HT1080 (cell line): ENCODE measurements around the gene COX6B1. TPM values are rescaled to one million over a fixed set of nuclear protein-coding genes. Genes with fewer than 3 reads are reported as not detected.
A peak's percentile ranks its signal among the peaks of the same experiment; 100 is the strongest.
"Not testable (repeated sequence)": the region's sequence is repeated elsewhere in the genome, so short reads cannot be mapped to it uniquely, and the experiment has no call there.

Experiments used
- DNase-seq: peaks from one replicate; pipeline ENCODE4 v3.0.0-alpha.2; 2015; ENCODE audit warnings: low read depth
- polyA plus RNA-seq, 2 experiments: library from polyadenylated mRNA; depleted of rRNA; stranded (reverse); fragments of >200 nt; gene quantifications; 2 replicates each; pipeline ENCODE4 v1.2.3, GENCODE V29; 2015
- total RNA-seq: library from RNA; depleted of rRNA; stranded (reverse); fragments of >200 nt; shearing (Covaris generic); gene quantifications from 2 replicates; pipeline ENCODE4 v1.2.3, GENCODE V29; 2014; rRNA removed

Gene COX6B1, protein sequence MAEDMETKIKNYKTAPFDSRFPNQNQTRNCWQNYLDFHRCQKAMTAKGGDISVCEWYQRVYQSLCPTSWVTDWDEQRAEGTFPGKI
- total RNA-seq: 551 and 688 TPM in 2 replicates
- 298 and 348 TPM in 2 replicates for polyA plus RNA-seq (2015; cell fraction: cytosol; rRNA removed)
- polyA plus RNA-seq (2015; cell fraction: nucleus; rRNA removed): 136 and 154 TPM in 2 replicates

DNA sequence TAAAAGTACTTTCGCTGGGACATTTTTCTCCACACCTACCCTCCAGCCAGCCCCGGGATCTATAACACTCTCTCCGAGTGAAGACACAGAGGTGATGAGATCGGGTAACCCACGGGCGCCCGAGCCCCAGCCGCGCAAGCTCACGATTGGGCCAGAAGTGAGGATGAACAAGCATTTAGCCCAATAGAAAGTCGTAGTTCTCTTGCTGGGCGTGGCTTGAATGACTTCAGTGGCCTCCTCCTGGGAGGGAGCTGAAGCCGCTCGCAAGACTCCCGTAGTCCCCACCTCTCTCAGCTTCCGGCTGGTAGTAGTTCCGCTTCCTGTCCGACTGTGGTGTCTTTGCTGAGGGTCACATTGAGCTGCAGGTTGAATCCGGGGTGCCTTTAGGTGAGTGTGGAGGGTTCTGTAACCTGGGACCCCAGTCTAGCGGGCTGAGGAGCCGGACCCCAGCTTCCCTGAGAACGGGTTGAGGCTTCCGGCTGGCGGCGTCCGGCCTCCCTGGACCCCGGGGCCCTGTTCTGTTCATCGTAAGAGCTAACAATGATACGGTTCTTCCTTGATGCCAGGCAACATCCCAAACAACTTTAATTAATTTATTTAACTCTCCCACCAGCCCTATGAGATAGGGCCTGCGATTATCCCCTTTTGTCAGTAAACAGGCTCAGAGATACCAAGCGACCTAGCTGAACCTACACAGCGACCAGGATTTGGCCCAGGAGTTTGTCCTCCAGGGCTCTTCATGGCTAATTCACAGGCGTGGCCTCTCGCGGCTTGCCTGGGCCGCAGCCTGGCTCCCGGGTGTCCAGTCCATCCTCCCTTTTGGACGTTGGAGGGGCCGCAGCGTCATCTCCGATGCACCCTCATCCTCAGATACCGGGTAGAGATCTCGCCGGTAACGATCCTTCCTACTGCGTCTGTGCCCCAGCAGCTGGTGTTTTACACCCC lies at the start of gene COX6B1:
TSS of gene COX6B1 (plus strand) at position 307 of the 945 bp plus-strand sequence. CDS start 2,921 bp downstream, outside the sequence.
- DNase-seq: peak; percentile 97

GRCh38 chr19:35601971-35602370 lies 46.2 kb upstream of the COX6B1 start:
- no peak for DNase-seq

DNA sequence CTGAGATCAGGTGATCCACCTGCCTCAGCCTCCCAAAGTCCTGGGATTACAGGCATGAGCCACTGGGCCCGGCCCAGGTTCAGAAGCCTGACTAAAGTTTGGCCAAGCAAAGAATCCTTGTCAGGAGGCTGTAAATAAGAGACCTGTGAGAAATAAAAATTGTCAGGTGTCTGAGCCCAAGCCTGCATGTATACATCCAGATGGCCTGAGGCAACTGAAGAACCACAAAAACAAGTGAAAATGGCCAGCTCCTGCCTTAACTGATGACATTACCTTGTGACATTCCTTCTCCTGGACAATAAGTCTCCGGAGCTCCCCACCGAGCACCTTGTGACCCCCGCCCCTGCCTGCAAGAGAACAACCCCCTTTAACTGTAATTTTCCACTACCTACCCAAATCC lies 43.7 kb upstream of the COX6B1 start:
- DNase-seq: not testable (repeated sequence)

DNA sequence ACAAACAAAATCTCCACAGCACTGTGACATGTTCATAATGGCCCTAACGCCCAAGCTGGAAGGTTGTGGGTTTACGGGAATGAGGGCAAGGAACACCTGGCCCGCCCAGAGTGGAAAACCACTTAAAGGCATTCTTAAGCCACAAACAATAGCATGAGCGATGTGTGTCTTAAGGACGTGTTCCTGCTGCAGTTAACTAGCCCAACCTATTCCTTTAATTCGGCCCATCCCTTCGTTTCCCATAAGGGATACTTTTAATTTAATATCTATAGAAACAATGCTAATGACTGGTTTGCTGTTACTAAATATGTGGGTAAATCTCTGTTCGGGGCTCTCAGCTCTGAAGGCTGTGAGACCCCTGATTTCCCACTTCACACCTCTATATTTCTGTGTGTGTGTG lies 41.0 kb upstream of the COX6B1 start:
- not testable (repeated sequence) for DNase-seq

DNA sequence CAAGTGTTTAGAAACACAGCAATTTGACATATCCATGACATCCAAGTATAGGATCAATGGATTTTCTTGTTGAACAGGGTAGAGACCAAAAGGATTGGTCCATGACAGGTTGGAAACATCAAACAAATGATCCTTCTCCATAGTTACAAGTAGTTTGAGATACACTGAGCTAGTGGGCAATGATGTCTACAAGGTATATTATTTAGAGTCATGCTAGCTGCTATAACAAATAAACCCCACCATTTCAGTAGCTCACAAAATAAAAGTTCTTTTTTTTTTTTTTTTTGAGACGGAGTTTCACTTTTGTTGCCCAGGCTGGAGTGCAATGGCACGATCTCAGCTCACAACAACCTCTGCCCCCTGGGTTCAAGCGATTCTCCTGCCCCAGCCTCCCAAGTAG lies 40.5 kb upstream of the COX6B1 start:
- no peak for DNase-seq

GRCh38 chr19:35608251-35608650 lies 39.9 kb upstream of the COX6B1 start:
- DNase-seq: no peak

DNA sequence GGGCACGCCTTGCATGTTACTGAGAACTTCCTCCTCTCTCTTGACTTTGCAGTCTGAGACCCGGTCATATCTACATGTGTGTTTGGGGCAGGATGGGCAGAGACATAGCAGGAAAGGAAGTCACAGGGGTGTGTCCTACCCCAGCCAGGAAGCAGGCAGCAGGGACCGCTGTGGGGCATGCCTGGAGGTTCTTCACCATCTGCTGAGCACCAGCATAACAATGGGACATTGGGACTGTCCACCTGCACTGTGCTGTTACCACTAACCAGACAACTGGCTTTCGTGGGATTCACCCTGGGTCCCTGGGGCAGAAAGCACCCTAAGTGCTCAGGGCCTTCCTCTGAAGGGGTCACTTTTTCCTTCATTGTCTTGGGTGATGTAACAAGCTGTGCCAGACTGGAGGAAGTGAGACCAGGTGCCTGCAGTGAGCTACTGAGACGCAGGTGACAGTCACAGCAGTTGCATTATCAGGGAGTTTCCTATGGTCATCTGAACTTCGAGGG lies 38.2 kb upstream of the COX6B1 start:
- no peak for DNase-seq

DNA sequence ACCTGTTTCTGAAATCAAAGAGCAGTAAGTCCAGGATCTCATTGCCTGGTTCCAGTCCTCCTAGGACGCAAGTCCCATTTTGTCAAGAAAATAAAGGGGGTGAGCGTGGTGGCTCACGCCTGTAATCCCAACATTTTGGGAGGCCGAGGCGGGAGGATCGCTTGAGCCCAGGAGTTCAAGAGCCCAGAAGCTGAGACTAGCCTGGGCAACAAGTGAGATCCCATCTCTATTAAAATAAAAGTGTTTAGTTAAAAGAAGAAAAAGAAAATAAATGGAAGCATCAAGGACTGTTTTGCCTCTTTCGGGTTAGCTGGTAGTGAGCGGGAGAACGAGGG lies 35.9 kb upstream of the COX6B1 start:
- no peak for DNase-seq

- peak; percentile 91 for DNase-seq
These were observed 35.4 kb upstream of the COX6B1 start, which contains the start of gene HAUS5 for GRCh38 chr19:35612559-35613321. TSS of gene HAUS5 (plus strand) at chr19:35612735. CDS start at chr19:35612795, 60 bp downstream.

DNA sequence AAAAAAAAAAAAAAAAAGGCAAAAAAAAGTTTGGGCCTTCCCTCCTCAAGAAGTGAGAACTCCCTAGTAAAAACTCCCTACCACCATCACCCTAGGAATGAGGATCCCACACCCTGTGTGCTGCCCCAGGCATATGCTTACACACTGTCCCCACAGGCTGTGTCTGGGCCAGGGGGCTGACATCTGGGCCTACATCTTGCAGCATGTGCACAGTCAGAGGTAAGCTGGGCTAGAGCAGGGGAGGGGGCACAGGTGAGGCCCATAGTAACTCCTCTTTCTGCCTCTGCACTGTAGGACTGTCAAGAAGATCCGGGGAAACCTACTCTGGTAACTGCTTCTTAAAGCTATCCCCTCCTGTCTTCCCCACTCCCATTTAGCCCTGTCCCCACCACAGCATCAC lies 34.5 kb upstream of the COX6B1 start:
- no peak for DNase-seq

- DNase-seq: no peak
These were observed 33.1 kb upstream of the COX6B1 start for GRCh38 chr19:35615036-35615435.

- DNase-seq: no peak
These were observed 29.3 kb upstream of the COX6B1 start for GRCh38 chr19:35618857-35619256.

DNA sequence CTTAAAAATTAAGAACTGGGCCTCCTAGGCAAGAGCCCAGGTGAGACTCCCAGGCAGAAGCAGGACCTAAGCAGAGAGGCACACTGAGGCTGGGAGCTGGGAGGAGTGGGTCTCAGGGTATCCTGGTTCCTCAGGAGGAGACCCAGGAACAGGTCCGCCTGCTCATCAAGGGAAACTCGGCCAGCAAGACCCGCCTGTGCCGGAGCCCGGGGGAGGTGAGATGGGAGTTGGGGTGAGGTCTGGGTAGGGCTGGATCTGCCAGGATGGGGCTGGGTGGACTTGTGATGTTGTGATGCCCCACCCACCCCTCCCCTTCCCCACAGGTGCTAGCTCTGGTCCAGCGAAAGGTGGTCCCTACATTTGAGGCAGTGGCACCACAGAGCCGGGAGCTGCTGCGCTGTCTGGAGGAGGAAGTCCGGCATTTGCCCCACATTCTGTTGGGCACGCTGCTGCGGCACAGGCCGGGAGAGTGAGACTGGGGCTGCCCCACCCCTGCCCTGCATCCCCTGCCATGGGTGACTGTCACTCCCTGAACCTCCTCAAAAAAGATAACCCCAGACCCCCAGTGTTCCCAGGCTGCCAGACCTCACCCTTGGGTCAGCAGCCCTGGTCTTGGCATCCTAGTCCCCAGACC lies 28.7 kb upstream of the COX6B1 start:
- no peak for DNase-seq

DNA sequence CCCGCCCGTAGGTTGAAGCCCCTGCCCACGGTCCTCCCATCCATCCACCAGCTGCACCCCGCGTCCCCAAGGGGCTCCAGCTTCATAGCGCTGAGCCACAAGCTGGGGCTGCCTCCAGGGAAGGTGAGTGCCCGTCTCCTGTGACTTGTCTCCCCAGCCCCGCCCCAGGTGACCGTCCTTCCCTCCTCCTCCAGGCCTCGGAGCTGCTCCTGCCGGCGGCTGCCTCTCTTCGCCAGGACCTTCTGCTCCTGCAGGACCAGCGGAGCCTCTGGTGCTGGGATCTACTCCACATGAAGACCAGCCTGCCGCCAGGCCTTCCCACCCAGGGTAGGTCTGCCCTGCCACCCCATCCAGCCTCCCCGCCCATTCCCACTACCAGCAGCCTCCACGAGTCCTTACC lies 28.1 kb upstream of the COX6B1 start:
- DNase-seq: no peak

GRCh38 chr19:35621708-35622107 lies 26.4 kb upstream of the COX6B1 start:
- DNase-seq: no peak

DNA sequence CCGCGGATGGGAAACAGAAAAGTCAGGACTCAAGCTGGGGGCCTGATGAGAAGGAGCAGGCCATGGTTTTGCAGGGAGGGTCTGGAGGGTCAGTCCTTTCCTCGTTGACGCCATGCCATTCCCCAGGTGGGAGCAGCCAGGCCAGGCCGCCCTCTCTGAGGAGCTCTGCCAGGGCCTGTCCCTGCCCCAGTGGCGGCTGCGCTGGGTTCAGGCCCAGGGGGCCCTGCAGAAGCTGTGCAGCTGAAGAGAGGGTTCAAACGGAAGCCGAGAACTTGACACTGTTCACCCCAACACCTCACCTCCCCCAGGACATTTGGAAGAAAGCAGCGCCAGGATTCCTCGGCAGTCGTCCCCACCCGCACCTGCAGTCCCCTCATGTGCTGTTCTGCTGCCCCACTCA lies 25.4 kb upstream of the COX6B1 start:
- DNase-seq: no peak

DNA sequence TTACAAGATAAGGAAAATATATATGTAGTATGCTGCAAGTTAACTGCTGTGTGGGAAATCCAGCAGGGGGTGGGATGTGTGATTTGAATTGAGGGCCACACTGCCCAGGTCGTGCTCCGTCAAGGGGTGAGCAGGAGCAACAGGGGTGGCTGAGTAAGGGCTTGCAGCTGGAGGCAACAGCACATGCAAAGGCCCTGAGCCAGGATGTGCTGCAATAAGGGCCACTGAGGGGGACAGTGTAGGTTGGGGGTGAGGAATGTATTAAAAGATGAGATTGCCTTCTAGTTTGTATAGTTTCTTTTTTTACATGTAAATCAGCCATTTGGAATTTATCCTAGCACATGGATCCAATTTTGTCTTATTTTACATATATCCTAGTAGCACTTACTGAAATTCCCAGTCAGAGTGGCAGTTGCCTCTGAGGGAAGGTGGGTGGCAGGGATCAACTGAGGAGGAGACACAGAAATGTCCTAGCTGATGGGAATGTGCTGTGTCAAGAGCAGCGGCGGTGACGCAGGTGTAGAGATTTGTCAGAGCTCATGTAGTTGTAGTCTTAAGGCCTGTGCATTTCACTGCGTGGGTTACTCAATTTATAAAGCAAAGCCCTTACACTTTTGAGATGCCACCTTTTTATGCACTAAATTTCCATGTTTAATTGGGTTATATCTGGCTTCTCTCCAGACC lies 24.7 kb upstream of the COX6B1 start:
- no peak for DNase-seq

DNA sequence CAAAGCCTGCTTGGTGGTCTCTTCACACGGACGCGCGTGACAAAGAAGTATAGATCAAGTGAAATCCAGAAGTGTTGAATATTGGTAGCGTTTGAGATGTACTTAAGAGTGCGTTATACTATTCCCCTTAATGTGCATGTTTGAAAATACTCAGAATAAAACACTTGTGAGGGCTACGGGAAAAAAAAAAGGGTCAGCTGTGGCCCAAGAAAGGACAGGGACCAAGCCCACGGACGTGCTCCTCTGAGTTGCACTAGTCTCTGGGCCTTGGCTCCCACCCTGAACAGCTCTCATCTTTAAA lies 19.9 kb upstream of the COX6B1 start:
- no peak for DNase-seq

DNA sequence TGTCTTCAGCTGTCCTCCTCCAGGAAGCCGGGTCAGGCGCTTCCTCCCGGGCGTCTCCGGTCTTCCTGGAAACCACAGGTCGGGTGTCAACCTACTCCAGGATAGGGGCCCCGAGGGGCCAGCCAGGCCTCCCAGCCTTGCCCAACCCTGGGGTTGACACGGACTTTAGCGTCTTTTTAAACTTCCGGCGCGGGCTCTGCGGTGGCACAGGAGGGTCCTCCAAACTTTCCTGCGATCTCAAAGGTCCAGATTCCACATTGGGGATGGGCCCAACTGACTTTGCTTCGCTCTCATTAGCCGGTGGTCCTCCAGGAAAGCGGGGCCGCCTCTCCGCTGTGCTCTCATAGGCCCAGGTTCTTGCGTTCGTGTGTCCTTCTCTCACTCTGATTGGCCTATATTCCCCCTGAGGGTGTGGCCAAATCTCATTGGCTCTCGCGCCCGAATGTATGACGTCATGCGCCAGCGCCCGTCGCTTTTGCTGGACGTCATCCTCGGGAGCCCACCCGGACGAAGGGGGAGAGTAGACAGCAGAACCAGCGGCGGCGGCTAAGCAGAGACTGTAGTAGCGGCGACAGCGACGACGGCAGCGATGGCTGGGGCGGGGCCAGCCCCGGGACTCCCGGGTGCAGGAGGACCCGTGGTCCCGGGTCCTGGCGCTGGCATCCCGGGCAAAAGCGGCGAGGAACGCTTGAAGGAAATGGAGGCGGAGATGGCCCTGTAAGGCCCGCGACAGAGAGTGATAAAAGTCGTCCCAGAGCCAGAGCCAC lies 19.4 kb upstream of the COX6B1 start, which contains the start of gene RBM42:
TSS of gene RBM42 (plus strand) at position 472 of the 767 bp plus-strand sequence. CDS start at position 590, 118 bp downstream.
- peak; percentile 98 for DNase-seq

- DNase-seq: no peak
These were observed 18.8 kb upstream of the COX6B1 start for GRCh38 chr19:35629332-35629633.
